Measurements from ENCODE around the gene CHST10. TPM values are rescaled to one million over a fixed set of nuclear protein-coding genes. Genes with fewer than 3 reads are reported as not detected.
"Not testable (repeated sequence)": the region's sequence is repeated elsewhere in the genome, so short reads cannot be mapped to it uniquely, and the experiment has no call there.

The CHST10 gene, protein sequence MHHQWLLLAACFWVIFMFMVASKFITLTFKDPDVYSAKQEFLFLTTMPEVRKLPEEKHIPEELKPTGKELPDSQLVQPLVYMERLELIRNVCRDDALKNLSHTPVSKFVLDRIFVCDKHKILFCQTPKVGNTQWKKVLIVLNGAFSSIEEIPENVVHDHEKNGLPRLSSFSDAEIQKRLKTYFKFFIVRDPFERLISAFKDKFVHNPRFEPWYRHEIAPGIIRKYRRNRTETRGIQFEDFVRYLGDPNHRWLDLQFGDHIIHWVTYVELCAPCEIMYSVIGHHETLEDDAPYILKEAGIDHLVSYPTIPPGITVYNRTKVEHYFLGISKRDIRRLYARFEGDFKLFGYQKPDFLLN
- 35.5 and 36.6 TPM in 2 replicates for total RNA-seq (2014; rRNA removed; shearing (Covaris generic))
- polyA plus RNA-seq (2015; cell fraction: cytosol; rRNA removed) = 36.6 and 39.9 TPM in 2 replicates
- 27.3 and 35.7 TPM in 2 replicates for polyA plus RNA-seq (2015; cell fraction: nucleus; rRNA removed)

DNA sequence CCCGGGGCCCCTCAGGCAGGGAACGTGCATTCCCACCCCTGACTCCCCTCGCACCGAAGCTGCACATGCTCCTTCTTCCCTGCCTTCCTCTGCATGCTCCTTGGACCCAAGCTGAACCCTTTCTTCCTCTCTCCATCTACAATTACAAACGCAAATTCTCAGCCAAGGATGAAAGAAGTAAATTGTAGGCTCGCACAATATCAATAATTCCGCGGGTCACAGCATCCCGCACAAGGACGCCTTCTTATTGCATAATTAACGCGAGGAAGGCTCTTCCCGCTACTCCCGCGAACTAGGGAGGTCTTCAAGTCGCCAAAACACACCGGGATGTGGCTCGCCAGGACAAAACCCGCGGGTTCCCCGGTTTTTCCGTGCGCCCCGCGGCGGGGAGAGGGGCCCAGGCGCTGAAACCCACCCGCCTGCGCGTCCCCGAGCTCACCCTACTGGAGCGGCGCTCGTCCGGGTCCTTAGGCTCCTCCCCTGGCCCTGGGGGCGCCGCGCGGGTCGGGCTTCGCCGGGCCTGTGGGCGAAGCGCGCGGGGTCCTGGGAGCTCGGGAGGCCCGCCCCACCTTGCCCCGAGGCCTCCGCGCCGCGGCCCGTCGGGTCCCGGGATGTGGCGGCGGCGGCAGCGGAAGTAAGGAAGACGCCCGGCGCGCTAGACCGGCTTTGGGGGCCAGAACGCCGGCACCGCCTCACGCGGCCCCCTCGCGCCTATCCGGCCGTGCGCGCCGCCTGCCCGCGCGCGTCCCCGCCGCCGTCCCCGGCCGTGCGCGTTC is at the start of gene CHST10:
Gene CHST10, minus strand, starts transcription at position 734 of the 776 bp plus-strand sequence. CDS start 10,993 bp downstream, outside the sequence.
- in situ Hi-C loops (cut with HindIII; ENCODE audit: low pct_unique_long_range_greater_than_20kb, low sequenced_read_pairs) = no loop called here
- peak; percentile 62 for DNase-seq (ENCODE audit: low read depth, low spot score)

DNA sequence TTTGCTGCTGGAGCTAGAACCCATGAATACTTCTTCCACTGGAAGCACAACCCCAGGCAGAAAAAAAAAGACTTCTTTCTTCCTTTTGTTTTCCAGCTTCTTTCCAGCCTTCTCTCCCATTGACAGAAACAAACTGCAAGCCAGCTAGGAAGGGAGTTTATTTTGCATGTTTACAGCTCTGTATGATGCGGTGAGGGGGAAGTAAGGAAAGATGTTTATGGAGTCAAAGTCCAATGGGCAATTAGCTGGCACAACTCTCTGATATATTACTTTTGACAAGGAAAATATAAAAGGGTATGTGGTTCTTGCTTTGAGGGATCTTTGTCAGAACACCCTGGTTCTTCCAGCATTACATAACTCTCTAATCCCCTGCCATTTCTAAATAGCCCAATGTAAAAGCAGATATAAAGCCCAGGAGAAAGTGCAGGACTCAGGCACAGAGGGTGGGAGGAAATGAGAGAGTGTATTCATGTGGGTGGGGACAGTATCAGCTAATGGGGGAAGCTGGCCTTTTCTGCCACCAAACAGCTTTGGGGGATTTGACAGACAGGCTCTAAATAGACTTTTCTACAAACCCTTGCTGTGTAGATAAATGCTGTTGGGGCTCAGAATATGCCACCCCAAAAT is 43.5 kb upstream of the CHST10 start:
- no peak for DNase-seq (ENCODE audit: low read depth, low spot score)
- in situ Hi-C loops (cut with HindIII; ENCODE audit: low pct_unique_long_range_greater_than_20kb, low sequenced_read_pairs) = no loop called here

DNA sequence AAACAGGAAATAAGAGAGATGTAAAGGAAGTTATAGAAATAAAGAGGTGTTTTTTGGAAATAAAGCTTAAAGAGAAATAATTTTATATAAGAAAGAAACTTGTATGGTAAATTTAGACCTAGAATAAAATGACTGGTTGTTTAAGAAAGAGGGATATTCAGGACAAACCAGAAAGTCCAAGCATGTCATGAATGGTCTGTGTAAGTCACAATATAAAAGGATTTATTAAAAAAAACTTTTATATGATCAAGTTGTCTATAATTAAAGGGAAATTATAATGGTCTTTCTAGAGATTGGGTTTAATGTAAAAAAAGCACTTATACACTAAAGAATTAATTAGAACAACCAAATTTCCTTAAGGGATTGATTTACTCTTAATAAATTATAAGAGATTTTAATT is 38.9 kb upstream of the CHST10 start:
- in situ Hi-C loops (cut with HindIII; ENCODE audit: low pct_unique_long_range_greater_than_20kb, low sequenced_read_pairs); DNase-seq (ENCODE audit: low read depth, low spot score): not testable (repeated sequence)

DNA sequence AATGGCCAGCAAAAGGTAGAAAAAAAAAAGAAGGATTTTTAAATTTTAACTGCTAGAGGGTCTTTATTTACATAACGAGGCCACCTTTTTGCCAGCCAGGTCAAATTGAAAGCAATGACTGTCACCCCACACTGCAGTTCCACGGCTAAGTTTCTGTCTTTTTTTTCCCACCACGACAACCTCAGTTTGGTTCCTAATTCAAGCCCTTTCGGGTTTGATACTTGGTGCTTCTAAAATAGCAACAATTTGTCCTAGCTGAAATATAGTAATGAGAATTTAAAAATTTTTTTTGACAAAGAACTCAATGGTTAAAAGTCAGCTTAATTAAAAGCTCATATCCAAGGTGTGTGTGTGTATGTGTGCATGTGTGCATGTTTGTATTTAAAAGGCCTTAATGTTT is 36.4 kb upstream of the CHST10 start:
- DNase-seq (ENCODE audit: low read depth, low spot score) = no peak
- in situ Hi-C loops (cut with HindIII; ENCODE audit: low pct_unique_long_range_greater_than_20kb, low sequenced_read_pairs) = no loop called here

DNA sequence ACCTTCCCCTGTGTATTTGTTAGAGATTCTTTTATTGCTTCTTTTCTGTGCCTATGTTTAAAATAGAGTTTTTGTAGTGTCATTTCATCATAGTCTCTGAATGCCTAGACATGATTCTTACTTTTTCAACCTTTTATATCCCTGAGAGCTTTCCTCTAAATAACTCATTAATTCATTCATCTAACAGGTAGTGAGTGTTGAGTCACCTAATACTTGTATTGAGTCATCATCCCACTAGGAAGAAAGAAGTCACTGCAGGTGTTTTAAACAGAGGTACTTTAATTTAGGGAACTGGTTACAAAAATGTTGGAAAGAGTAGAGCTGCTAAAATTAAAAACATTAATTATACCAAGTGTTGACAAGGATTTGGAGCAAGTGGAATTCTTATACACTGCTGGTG is 34.3 kb upstream of the CHST10 start:
- no peak for DNase-seq (ENCODE audit: low read depth, low spot score)
- in situ Hi-C loops (cut with HindIII; ENCODE audit: low pct_unique_long_range_greater_than_20kb, low sequenced_read_pairs) = no loop called here

DNA sequence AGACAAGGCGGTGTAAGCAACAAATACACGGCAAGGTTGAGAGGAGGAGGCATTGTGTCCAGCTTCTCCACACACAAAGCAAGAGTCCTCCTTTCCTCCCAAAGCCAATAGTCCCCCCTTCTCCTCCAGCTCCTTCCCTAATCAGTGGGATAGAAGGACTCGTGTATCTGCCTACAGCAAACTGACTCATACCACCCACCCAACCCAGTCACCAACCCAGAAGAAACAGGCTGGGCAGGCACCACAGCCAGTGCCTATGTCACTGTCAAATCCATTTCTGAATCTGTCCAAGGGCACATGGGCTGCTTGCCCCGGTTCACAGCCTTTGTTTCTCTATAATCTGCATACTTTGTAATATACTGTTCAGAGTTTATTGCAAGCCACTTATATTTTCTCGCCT is 33.6 kb upstream of the CHST10 start:
- no peak for DNase-seq (ENCODE audit: low read depth, low spot score)
- in situ Hi-C loops (cut with HindIII; ENCODE audit: low pct_unique_long_range_greater_than_20kb, low sequenced_read_pairs) = no loop called here

DNA sequence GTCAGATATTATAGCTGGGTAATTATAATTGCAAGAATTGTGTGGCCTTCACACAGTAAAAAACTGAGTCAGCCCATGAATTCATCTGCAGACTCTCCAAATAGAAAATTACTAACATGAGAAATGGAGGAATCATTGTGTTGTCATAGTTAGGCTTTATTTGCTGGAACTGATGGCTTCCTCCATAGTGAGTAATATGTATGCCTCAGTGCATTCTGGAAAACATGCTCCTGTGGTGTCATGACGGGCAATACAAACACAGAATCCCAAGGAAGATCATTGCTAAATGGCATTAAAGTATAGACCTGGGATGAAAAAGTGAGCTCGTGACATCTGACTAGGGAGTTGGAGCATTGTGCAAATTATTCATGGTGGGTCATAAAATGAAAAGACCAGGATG is 29.2 kb upstream of the CHST10 start:
- DNase-seq (ENCODE audit: low read depth, low spot score) = no peak
- in situ Hi-C loops (cut with HindIII; ENCODE audit: low pct_unique_long_range_greater_than_20kb, low sequenced_read_pairs) = no loop called here

DNA sequence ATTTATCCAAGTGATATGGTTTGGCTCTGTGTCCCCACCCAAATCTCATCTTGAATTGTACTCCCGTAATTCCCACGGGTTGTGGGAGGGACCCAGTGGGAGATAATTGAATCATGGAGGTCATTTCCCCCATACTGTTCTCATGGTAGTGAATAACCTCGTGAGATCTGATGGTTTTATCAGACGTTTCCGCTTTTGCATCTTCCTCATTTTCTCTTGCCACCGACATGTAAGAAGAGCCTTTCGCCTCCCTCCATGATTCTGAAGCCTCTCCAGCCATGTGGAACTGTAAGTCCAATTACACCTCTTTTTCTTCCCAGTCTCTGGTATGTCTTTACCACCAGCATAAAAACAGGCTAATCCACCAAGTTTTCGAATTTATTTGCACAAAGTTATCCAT is 20.3 kb upstream of the CHST10 start:
- no peak for DNase-seq (ENCODE audit: low read depth, low spot score)
- in situ Hi-C loops (cut with HindIII; ENCODE audit: low pct_unique_long_range_greater_than_20kb, low sequenced_read_pairs) = no loop called here

DNA sequence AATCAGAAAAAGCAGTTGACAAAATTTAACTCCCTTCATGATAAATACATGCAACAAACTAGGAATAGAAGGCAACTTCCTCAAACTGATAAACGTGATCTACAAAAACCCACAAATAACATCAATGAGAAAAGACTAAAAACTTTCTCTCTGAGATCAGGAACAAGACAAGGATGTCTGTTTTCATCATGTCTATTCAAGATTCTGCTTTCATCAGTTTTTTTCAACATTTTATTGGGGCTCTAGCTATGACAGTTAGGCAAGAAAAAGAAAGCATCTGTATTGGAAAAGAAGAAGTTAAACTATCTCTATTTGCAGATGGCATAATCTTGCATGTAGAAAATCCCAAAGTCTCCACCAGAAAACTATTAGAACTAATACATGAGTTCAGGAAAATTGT is 12.3 kb upstream of the CHST10 start:
- in situ Hi-C loops (cut with HindIII; ENCODE audit: low pct_unique_long_range_greater_than_20kb, low sequenced_read_pairs) = no loop called here
- DNase-seq (ENCODE audit: low read depth, low spot score) = no peak

DNA sequence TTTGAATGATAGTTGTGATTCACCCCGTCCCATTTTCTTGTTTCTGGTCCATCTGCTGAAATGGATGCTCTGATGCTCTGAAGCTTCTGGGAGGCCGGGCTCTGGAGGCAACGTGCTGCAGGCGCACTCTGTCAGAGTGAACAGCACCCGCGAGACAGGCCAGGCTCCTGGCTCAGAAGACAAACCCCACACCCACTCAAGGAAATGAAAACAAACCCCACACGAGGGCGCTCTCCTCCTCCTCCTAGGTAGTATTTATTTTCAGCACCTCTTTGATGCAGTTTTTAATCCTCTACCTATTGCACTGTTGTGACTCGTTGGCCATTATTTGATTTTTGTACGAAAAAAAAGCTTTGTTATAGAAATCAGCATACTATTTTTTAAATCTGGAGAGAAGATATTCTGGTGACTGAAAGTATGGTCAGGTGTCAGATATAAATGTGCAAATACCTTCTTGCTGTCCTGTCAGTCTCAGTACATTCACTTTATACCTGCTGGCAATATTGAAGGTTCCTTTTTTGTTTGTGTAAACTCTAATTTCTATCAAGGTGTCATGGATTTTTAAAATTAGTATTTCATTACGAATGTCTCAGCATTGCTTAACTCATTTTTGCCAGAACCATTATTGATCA is 10.3 kb upstream of the CHST10 start:
- DNase-seq (ENCODE audit: low read depth, low spot score) = peak; percentile 71
- in situ Hi-C loops (cut with HindIII; ENCODE audit: low pct_unique_long_range_greater_than_20kb, low sequenced_read_pairs) = no loop called here

DNA sequence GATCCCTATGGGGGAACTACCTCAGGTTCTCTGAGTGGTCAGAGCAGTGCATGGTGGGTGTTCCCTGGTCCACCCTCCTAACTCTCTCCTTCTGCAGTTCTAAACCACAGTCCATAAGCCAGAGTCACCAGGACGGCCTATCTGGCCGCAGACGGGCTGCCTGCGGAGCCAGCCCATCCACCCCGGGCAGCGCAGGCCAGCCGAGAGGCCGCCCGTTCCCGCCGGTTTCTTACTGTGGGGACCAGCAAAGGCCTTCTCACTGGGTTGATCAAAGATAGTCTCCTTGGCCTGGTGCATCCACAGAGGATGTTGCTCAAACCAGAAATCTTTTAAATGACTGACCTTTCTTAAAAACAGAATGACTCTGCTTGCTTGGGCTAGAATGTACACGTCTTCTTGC is 9.6 kb upstream of the CHST10 start:
- no peak for DNase-seq (ENCODE audit: low read depth, low spot score)
- in situ Hi-C loops (cut with HindIII; ENCODE audit: low pct_unique_long_range_greater_than_20kb, low sequenced_read_pairs) = no loop called here

DNA sequence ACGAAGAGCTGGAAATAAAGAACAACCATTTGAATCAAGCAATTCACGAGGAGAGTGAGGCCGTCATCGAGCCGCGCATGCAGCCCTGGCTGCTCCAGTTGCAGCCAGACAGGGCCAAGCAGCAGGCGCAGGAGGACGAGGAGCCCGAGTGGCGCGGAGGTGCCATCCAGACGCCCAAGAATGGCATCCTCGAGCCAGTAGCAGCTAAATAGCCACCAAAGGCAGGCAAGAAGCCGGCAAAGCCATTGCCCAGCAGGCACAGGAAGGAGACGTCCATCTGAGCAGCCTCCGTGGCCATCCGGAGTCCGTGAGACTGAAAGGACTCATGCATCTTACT is 8.9 kb upstream of the CHST10 start:
- no peak for DNase-seq (ENCODE audit: low read depth, low spot score)
- in situ Hi-C loops (cut with HindIII; ENCODE audit: low pct_unique_long_range_greater_than_20kb, low sequenced_read_pairs) = no loop called here

DNA sequence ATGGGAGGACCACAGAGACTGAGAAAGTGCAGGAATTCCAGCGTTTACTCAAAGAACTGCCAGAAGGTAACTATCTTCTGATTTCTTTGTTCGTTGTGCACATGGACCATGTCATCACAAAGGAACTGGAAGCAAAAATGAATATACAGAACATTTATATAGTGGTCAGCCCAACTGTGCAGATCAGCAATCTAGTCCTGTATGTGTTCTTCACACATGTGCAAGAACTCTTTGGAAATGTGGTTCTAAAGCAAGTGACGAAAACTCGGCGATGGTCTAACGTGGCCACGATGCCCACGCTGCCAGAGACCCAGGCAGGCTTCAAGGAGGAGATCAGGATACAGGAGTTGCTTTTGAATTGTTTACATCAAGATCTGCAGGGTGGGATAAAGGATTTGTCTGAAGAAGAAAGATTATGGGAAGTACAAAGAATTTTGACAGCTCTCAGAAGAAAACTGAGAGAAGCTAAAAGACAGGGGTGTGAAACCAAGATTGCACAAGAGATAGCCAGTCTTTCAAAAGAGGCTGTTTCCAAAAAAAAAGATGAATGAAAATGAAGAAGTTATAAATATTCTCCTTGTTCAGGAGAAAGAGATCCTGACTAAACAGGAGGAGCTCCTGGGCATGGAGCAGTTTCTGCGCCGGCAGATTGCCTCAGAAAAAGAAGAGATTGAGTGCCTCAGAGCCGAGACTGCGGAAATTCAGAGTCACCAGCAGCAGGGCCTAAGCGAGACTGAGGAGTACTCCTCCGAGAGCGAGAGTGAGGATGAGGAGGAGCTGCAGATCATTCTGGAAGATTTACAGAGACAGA is 8.3 kb upstream of the CHST10 start:
- no peak for DNase-seq (ENCODE audit: low read depth, low spot score)
- in situ Hi-C loops (cut with HindIII; ENCODE audit: low pct_unique_long_range_greater_than_20kb, low sequenced_read_pairs) = no loop called here

DNA sequence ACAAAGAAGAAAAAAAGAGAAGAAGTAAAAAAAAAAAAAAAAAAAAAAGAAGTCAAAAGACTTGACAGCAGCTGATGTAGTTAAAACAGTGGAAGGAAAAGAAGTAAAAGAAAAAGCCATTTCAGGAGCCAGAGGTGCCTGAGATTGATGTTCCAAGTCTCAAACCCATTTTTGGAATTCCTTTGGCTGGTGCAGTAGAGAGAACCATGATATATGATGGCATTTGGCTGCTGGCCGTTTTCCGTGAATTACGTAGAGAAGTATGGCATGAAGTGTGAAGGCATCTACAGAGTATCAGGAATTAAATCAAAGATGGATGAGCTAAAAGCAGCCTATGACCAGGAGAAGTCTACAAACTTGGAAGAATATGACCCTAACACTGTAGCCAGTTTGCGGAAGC is 7.6 kb upstream of the CHST10 start:
- in situ Hi-C loops (cut with HindIII; ENCODE audit: low pct_unique_long_range_greater_than_20kb, low sequenced_read_pairs) = no loop called here
- no peak for DNase-seq (ENCODE audit: low read depth, low spot score)

DNA sequence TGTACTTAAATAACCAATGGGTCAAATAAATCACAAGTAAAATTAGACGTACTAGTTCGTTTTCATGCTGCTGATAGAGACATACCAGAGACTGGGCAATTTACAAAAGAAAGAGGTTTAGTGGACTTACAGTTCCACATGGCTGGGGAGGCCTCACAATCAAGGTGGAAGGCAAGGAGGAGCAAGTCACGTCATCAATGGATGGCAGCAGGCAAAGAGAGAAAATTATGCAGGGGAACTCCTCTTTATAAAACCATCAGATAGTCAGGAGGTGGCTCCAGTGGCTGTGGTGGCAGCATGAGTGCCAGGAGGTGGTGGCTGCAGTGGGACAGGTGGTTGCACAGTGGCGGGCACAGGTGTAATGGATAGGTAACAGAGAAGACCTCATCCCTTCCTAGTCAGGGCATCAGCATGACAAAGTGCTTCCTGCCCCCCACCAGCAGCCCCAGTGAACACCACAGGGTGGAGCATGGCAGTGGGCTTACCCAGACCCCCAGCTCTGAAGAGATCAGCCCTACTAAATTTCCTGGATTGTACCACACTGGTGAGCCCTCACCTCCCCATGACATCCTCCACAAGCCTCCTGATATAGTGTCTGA is 6.9 kb upstream of the CHST10 start:
- in situ Hi-C loops (cut with HindIII; ENCODE audit: low pct_unique_long_range_greater_than_20kb, low sequenced_read_pairs) = no loop called here
- no peak for DNase-seq (ENCODE audit: low read depth, low spot score)

DNA sequence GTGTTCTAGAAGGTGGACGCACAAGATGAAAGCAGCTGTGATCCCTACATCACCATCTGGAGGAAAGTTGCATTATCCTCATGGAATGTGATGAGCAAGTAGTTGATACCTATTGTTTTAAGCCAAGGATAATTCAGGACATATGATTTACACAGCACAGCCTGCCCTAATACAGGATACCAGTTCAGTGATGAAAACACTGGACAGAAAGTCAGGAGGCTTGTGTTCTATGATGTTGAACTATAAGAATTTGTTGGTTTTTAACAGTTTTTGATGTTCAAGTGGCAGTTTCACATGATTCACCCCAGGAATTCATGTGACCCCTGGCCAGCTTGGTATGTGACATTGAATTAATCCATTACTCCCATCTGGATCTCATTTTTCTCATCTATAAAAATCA is 6.2 kb upstream of the CHST10 start:
- in situ Hi-C loops (cut with HindIII; ENCODE audit: low pct_unique_long_range_greater_than_20kb, low sequenced_read_pairs) = no loop called here
- no peak for DNase-seq (ENCODE audit: low read depth, low spot score)

Measured in SK-MEL-5 (cell line).